GM18907 (cell line): ENCODE data around the gene TMEM9B.
A peak's percentile ranks its signal among the peaks of the same experiment; 100 is the strongest.

ENCODE experiments used
- ATAC-seq: cut with Tn5 transposase; IDR thresholded peaks from one replicate; pipeline ENCODE4 v1.9.1; 2021; ENCODE audit warnings: mild to moderate bottlenecking, moderate library complexity; ENCODE audit not compliant: unreplicated experiment

The TMEM9B gene

GRCh38 chr11:8930456-8931175 is 33.6 kb downstream of the TMEM9B start:
- no peak for ATAC-seq

GRCh38 chr11:8928981-8929615 is 35.1 kb downstream of the TMEM9B start:
- ATAC-seq = no peak

GRCh38 chr11:8928205-8928604 is 36.0 kb downstream of the TMEM9B start:
- ATAC-seq = no peak

GRCh38 chr11:8927233-8927632 is 37.0 kb downstream of the TMEM9B start:
- no peak for ATAC-seq

GRCh38 chr11:8926236-8926635 is 38.0 kb downstream of the TMEM9B start:
- no peak for ATAC-seq

- ATAC-seq = no peak
Observed at GRCh38 chr11:8925711-8926110, 38.5 kb downstream of the TMEM9B start.

GRCh38 chr11:8922691-8923090 is 41.6 kb downstream of the TMEM9B start:
- no peak for ATAC-seq

GRCh38 chr11:8917157-8917825 is 47.0 kb downstream of the TMEM9B start:
- no peak for ATAC-seq

- ATAC-seq = no peak
Observed at GRCh38 chr11:8914661-8915018, 49.6 kb downstream of the TMEM9B start.

- ATAC-seq = peak; percentile 34
Observed at GRCh38 chr11:8913961-8914660, 50.1 kb downstream of the TMEM9B start.

GRCh38 chr11:8911029-8911823 is 53.0 kb downstream of the TMEM9B start, which contains the start of gene AKIP1:
TSS of gene AKIP1 (plus strand) at chr11:8911189. CDS start at chr11:8911450, 261 bp downstream.
- ATAC-seq = peak; percentile 80

- ATAC-seq = peak; percentile 8
Observed at GRCh38 chr11:8910649-8911026, 53.6 kb downstream of the TMEM9B start.

GRCh38 chr11:8908099-8908498 is 56.1 kb downstream of the TMEM9B start:
- ATAC-seq = no peak

- no peak for ATAC-seq
Observed at GRCh38 chr11:8907116-8907515, 57.1 kb downstream of the TMEM9B start.

- no peak for ATAC-seq
Observed at GRCh38 chr11:8905528-8906165, 58.6 kb downstream of the TMEM9B start.

- ATAC-seq = no peak
Observed at GRCh38 chr11:8899119-8899753, 65.0 kb downstream of the TMEM9B start.
